Neural crest cell (in vitro differentiated cells): Measurements from ENCODE around the gene KLRF2. TPM values are rescaled to one million over a fixed set of nuclear protein-coding genes. Genes with fewer than 3 reads are reported as not detected.

Experiments
- DNase-seq: peaks from one replicate; pipeline ENCODE4 v3.0.0; 2021; ENCODE audit warnings: low read depth, mixed read lengths, low spot score
- H3K27ac Mint-ChIP-seq: one replicate; pipeline ENCODE4 v1.8.0; 2021; ENCODE audit warnings: mild to moderate bottlenecking, mixed read lengths; ENCODE audit not compliant: unreplicated experiment
- H3K27me3 Mint-ChIP-seq: 2 replicates; pipeline ENCODE4 v1.8.0; 2021; ENCODE audit warnings: low read depth, mild to moderate bottlenecking, mixed read lengths
- H3K36me3 Mint-ChIP-seq: 2 replicates; pipeline ENCODE4 v1.8.0; 2021; ENCODE audit warnings: low read depth, mild to moderate bottlenecking, mixed read lengths
- H3K4me1 Mint-ChIP-seq: 2 replicates; pipeline ENCODE4 v1.8.0; 2021; ENCODE audit warnings: mixed read lengths
- H3K4me3 Mint-ChIP-seq: one replicate; pipeline ENCODE4 v1.8.0; 2021; ENCODE audit warnings: mild to moderate bottlenecking, mixed read lengths
- H3K9me3 Mint-ChIP-seq: 2 replicates; pipeline ENCODE4 v1.8.0; 2021; ENCODE audit warnings: mixed read lengths
- CTCF ChIP-seq: fragments of 200-600 bp; sonication (generic); conservative IDR thresholded peaks from 2 replicates; pipeline ENCODE4 v1.5.0; 2021; ENCODE audit warnings: antibody characterized with exemption, mild to moderate bottlenecking
- total RNA-seq: library from RNA; stranded (reverse); gene quantifications from 2 replicates; pipeline ENCODE4 v1.2.1, GENCODE V29; 2021

The KLRF2 gene
- total RNA-seq, 1 donor from 2014 or later: not detected

GRCh38 chr12:9943240-9943639, 62.0 kb downstream of the KLRF2 start:
- TF ChIP-seq CTCF: no peak
- no peaks in the 10 kb centered on the region for H3K4me1 Mint-ChIP-seq
- H3K36me3 Mint-ChIP-seq: no peaks in the 10 kb centered on the region
- no peak overlapping the region for H3K4me3 Mint-ChIP-seq
- peaks cover 34% of the 10 kb centered on the region for H3K27me3 Mint-ChIP-seq
- H3K9me3 Mint-ChIP-seq: no peaks in the 10 kb centered on the region
- DNase-seq: no peak
- H3K27ac Mint-ChIP-seq: no peak overlapping the region

GRCh38 chr12:9944391-9944790, 63.1 kb downstream of the KLRF2 start:
- H3K4me1 Mint-ChIP-seq: no peaks in the 10 kb centered on the region
- no peak for DNase-seq
- H3K36me3 Mint-ChIP-seq: no peaks in the 10 kb centered on the region
- peaks cover 34% of the 10 kb centered on the region for H3K27me3 Mint-ChIP-seq
- no peak overlapping the region for H3K27ac Mint-ChIP-seq
- no peak overlapping the region for H3K4me3 Mint-ChIP-seq
- H3K9me3 Mint-ChIP-seq: no peaks in the 10 kb centered on the region
- no peak for TF ChIP-seq CTCF

Other genes starting within 250 kb of the KLRF2 start
- 9.5 and 10.6 TPM in 2 replicates for gene CLEC2D, start 211.8 kb upstream of the KLRF2 start, total RNA-seq
- not detected in 2 replicates for gene CLECL1, start 148.4 kb upstream of the KLRF2 start, total RNA-seq
- not detected in 2 replicates for gene CD69, start 120.6 kb upstream of the KLRF2 start, total RNA-seq
- not detected in 2 replicates for gene KLRF1, start 54.0 kb upstream of the KLRF2 start, total RNA-seq
- 0.19 TPM in 1 of 2 replicates, not detected in the other for gene CLEC2B, start 12.1 kb upstream of the KLRF2 start, total RNA-seq
- gene CLEC2A, start 50.9 kb downstream of the KLRF2 start, total RNA-seq: not detected in 2 replicates
- gene CLEC12A, start 89.9 kb downstream of the KLRF2 start, total RNA-seq: not detected in 2 replicates
- not detected in 2 replicates for gene CLEC1B, start 117.6 kb downstream of the KLRF2 start, total RNA-seq
- not detected in 2 replicates for gene CLEC12B, start 129.1 kb downstream of the KLRF2 start, total RNA-seq
- not detected in 2 replicates for gene CLEC9A, start 149.2 kb downstream of the KLRF2 start, total RNA-seq
- gene CLEC1A, start 217.5 kb downstream of the KLRF2 start, total RNA-seq: not detected in 2 replicates
- not detected in 2 replicates for gene CLEC7A, start 248.7 kb downstream of the KLRF2 start, total RNA-seq